Measurements from ENCODE around the gene AGBL1.

DNA sequence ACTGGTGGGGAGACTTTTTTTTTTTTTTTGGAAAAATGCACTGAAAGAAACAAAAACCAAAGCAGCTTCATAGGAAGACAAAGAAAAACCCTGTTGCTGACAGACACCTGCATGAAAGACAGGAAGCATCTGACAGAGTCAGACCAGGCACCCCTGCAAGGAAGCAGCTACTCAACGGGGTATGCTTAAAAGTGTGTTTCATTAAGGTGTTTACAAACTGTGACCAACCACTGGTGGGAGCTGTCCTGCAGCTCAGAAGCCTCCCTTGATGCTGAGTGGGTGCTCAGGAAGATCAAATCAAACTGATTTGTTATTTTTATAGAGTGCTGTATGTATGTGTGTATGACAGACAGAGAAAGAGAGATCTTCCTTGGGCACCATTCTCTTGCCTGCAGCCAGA, 34.7 kb upstream of the AGBL1 start:
- TF ChIP-seq, protein P1, sequence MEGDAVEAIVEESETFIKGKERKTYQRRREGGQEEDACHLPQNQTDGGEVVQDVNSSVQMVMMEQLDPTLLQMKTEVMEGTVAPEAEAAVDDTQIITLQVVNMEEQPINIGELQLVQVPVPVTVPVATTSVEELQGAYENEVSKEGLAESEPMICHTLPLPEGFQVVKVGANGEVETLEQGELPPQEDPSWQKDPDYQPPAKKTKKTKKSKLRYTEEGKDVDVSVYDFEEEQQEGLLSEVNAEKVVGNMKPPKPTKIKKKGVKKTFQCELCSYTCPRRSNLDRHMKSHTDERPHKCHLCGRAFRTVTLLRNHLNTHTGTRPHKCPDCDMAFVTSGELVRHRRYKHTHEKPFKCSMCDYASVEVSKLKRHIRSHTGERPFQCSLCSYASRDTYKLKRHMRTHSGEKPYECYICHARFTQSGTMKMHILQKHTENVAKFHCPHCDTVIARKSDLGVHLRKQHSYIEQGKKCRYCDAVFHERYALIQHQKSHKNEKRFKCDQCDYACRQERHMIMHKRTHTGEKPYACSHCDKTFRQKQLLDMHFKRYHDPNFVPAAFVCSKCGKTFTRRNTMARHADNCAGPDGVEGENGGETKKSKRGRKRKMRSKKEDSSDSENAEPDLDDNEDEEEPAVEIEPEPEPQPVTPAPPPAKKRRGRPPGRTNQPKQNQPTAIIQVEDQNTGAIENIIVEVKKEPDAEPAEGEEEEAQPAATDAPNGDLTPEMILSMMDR (IDR thresholded peaks at IDR 0.05), result no peak
- TF ChIP-seq POLR2A (IDR thresholded peaks at IDR 0.05), result no peak

Data from prostate gland (tissue), 2 donors.